Stimulated activated CD8-positive, alpha-beta memory T cell treated with anti-CD3 and anti-CD28 coated beads, Interleukin-7, amount 100 ng/mL, for 4 hours (primary cell): ENCODE data around the gene ENPP6.

Experiments
- DNase-seq, 2 donors: peaks; one replicate each; pipeline ENCODE4 v3.0.0-alpha.2; 2020; ENCODE audit warnings: low read depth in 2 of 2

ENPP6 gene

DNA sequence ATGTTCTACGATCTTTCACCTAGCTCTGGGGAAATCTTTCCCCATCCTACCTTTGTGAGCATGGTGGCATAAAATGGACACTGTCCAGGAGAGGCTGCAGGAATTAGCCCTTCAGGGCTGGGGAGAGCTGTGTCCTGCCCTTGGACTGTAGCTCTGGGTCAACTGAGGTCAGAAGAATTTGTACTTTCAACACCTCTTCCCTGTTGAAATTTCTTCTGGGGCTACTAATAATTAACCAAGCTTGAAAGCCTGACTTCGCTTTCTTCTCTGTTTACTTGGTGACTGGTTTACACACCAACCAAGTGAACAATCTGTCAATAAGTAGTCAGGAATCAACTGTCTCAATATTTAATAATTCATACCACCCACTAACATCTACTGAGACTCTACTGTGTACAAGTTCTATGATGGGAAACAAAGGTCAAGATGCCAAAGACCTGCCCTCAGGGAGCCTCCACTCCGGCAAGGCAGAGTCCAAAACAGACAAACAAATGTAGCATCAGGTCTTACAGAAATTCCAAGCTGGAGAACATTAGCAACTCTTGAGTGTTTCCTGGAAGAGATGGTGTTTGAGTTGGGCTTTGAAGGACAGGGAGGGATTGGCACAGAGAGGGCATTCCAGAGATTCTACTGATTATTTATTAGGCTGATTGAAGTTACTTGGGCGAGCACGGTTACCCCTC is 113.1 kb downstream of the ENPP6 start:
- DNase-seq = no peak

DNA sequence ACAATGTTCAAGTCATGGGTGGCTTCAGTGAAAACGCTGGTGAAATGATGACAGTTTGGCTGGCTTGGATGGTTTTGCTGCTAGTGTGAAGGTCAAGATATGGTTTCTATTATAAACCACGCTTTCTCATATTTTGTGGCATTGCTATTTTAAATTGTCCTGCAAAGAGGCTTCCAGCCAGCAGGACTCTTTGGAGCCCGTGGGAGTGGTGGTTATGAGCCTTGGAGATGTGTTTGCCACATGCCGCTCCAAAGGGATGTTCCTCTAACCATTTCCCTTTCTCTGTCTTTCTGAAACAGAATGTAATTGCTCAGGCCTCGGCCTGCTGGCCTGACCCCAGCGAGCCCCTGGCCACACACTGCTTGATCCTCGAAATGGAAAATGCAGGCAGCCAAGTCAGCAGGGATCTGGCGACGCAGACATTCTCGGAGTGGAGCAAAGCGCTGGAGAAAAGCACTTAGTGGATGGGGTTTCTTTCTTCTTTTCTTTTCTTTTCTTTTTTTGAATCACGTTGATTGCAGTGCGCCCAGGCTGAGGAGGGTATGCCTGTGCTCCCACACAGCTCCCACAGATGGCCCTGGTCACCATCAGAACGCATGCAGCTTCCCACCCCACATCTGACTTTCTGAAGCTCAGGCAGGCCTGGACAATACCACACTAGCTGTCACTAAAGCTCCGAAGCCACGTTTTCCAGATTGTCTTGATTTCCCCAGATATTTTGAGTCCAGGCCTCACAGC is 114.0 kb downstream of the ENPP6 start:
- DNase-seq = no peak

GRCh38 chr4:184102927-184103326 is 114.7 kb downstream of the ENPP6 start:
- no peak for DNase-seq

GRCh38 chr4:184102488-184102887 is 115.2 kb downstream of the ENPP6 start:
- no peak for DNase-seq

GRCh38 chr4:184101711-184102110 is 116.0 kb downstream of the ENPP6 start:
- DNase-seq = no peak

GRCh38 chr4:184100297-184100885 is 117.3 kb downstream of the ENPP6 start:
- DNase-seq = peak in 1 of 2 donors; percentile 8

DNA sequence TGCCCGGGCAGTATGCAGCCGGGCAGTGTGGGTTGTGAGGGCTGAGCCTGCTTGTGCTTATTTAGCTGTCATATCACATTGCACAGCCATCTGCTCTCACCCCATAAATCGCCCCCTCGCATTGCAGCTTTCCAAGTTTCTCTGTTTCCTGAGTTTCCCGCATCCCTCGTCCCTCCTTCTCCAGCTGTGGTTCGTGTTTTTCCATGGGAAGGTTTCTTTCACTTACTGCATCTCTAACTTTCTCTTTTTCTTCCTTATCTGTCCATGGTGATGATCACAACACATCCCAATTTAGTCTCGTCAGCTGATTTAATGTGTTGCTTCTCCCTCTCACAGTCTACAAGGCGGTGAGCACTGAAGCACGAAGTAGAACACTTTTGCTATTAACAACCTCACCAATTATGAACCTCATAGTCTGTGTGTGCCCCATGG is 118.1 kb downstream of the ENPP6 start:
- DNase-seq = no peak

GRCh38 chr4:184099000-184099399 is 118.7 kb downstream of the ENPP6 start:
- no peak for DNase-seq

- no peak for DNase-seq
These were observed 119.9 kb downstream of the ENPP6 start for GRCh38 chr4:184097815-184098214.

GRCh38 chr4:184097241-184097605 is 120.5 kb downstream of the ENPP6 start:
- peak in 1 of 2 donors; percentile 5 for DNase-seq

DNA sequence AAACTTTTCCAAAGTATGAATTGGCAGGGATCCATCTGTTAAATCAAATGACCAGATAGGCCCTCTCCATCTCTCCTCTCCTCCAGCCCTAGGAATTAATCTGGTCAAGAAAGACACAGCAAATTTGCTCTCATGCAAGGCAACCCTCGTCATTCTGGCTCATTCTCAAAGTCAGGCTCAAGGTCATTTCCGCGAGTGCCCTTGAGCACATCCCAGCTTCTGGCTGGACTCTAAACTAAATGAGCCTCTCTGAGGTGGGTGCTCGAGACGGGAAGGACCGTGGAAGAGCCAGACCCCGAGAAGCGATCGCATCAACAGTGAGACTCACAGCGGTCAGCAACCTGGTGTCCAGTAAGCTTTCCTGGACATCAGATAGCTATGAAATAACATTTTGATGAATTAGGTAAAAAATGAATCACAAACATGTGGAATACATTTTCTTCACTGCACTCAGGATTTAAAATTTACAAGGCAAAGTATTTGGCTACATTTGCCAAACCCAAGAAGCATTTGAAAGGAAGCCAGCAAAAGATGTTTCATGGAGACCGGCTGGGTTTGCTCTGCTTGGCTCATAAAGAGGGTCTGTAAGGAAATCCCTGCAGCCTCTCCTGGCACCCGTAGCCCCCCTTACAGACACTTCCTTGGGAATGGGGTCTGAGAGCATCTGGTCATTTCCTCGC is 121.0 kb downstream of the ENPP6 start:
- no peak for DNase-seq

- no peak for DNase-seq
These were observed 123.0 kb downstream of the ENPP6 start for GRCh38 chr4:184094532-184095159.

DNA sequence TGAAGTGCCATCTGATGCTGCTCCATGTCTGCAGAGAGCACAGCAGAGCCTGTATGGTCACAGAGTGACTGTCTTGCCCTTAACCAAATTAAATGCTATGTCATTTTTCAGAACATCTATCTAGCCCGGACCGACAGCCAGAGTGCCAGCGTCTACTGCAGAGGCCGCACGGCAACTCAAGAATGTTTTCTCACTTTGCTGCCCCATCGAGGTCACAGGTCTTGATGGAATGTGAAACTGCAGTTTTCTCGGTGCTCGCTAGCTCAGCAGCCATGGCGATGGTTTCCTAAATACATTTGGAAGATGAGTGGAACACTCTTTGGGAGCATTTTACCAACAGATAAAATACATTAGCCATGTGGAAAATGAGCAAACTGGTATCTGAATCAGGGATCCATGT is 125.7 kb downstream of the ENPP6 start:
- no peak for DNase-seq

- no peak for DNase-seq
These were observed 127.1 kb downstream of the ENPP6 start for GRCh38 chr4:184090571-184090970.

DNA sequence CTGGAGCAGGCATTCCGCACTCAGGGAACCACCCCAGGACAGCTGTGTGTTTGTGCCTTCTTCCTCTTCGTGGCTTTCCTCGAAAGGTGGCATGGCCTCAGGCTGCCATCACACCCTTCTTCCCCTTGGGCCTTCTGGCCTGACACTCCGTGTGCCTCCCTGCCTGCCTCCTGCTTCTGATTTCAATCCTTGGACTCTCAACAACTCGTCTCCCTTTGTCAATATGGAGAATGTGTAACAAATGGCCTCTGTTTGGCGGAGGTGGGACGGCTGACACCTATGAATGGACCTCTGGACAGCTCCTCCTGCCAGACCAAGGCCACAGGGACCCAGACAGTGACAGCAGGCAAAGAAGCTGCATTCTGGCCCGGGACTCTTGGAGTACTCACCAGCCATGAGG is 137.0 kb downstream of the ENPP6 start:
- no peak for DNase-seq

- no peak for DNase-seq
These were observed 142.8 kb downstream of the ENPP6 start for GRCh38 chr4:184074677-184075388.

DNA sequence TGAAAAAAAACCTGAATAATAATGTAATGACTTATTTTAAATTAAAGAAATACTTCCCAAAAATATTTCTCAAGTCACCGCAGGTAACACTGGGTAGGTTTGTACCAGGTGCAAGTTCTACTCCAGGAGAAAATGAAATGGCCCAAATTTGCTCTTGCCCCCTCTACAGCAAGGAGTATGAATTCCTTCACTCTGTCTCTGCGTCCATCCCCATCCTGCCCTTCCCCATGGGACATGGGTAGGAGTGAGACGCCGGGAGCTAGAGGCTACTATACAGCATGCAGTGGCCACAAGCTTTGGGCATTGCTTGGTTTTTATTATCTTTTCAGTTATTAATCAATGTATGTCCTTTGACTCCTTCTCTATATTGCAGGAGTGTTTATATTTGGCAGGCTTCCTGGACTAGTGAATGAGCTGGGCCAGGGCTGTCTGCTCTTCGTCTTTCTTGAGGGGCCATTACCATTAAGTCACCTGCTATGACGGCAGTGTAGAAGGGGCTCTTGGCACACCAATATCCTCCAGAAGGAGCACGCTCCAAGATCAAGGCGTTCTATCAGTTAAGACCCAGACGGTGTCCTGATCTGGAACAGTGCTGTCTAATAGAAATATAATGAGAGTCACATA is 149.6 kb downstream of the ENPP6 start:
- no peak for DNase-seq

DNA sequence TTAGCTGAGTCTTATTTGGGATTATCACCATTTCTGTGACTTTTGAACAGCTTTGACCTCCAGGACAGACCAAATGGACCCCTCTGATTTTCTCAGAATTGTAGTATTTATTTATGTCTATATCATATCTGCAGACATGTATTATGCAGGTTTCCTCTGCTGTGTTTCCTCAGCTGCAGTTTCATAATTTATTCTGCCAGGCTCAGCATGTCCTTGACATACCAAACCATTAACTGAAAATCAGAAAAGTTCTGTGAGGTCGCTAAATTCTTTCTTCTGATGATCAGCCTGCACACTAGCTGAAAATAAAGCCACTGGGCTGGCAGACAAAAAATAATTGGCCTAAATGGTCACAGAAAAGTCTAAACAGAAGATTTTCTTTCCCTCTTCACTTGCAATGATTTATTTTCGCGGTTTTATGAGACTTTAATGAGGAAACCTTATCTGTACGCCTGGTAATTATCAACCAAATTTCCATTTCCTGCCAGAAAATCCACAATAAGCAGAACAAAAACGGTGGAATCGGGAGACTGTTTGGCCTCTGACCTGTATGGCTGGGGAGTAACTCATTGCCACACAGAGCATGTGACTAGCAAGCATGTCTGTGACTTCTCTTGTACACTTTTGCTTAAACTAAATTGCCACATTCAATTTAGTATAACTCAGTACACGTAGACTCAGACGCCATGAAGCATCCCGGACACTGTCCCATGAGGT is 150.9 kb downstream of the ENPP6 start:
- no peak for DNase-seq

DNA sequence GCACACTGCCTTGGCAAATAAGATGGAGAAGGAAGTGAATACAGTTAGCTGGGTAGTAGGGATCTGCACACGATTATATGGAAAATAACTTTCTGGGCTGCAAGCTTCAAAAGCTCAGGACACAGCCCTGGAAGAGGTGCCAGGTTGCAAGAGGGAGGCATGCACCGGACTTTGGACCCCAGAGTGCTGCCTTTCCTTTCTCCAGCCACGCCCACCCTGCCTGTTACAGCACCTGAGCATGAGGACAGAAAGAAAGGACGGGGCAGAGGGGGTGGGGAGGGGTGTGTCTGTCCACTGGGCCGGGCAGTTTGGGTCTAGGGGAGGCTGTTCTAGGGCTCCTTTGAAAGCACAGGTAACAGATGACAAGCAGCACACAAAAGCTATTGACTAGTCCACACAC is 152.8 kb downstream of the ENPP6 start:
- DNase-seq = no peak

GRCh38 chr4:184062769-184063168 is 154.9 kb downstream of the ENPP6 start:
- DNase-seq = no peak
